IPS-18c (cell line): Measurements from ENCODE around the gene PMPCA.

Experiments used
- H3K4me3 ChIP-seq: 2 replicates; pipeline ENCODE4 v1.7.0; 2013; ENCODE audit warnings: low read depth, mild to moderate bottlenecking, low read length, moderate library complexity; ENCODE audit not compliant: insufficient read depth
- H3K9me3 ChIP-seq: one replicate; pipeline ENCODE4 v1.6.1; 2013; ENCODE audit warnings: mild to moderate bottlenecking, low read length, moderate library complexity; ENCODE audit not compliant: control insufficient read depth, insufficient read depth

Gene PMPCA

DNA sequence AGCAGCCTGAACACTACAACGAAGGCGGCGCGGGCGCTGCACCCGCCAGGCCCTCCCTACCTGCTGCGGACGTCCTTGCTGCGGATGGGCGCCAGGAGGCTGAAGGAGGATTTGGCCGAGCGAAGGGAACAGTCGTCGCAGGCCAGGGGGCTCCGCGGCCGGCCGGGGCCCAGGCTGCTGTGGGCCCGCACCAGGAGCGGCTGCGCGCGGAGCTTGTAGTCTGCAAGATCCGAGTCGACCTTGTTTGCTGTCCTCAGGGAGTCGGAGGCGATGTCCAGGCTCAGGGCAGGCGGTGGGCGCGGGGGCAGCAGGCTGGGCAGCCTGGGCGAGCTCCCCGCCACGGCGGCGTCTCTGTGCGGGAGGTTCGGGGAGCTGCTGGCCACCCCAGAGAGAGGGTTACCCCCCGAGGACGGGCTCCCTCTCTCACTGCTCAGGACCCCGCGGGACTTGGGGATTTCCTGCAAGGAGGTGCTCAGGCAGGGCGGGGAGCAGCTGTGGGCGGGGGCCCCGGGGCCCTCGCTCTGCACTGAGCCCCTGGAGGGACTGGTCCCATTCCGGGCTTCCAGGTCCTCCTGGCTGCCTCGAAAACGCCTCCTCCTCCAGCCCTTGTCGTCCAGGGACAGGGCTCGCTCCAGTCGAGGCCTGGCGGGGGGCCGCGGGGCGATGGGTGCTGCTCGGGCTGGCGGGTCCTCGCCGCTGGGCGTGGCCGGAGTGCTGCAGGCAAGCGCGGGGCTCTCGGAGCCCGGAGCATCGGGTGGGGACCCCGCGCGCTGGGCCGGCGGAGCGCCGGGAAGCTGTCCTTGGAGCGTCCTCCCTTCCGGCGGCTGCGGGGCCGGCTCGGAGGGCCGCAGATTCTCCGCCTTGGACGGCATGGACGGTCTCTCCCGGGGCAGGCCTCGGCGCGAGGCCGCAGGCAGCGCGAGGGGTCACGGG, 28.4 kb downstream of the PMPCA start:
- H3K4me3 ChIP-seq = peak overlapping the region; percentile 75
- no peaks in the 10 kb centered on the region for H3K9me3 ChIP-seq

- Histone ChIP-seq H3K9me3 (no peaks in the 10 kb centered on the region), H3K4me3 (peak within 1 kb of the TSS; percentile 75)
Observed at GRCh38 chr9:136439481-136440408, 29.3 kb downstream of the PMPCA start, which contains the start of gene INPP5E. INPP5E (minus strand) TSS chr9:136439845; CDS start chr9:136439419, 426 bp downstream.

GRCh38 chr9:136441191-136441680, 30.8 kb downstream of the PMPCA start:
- no peak overlapping the region for H3K4me3 ChIP-seq
- H3K9me3 ChIP-seq = no peaks in the 10 kb centered on the region

DNA sequence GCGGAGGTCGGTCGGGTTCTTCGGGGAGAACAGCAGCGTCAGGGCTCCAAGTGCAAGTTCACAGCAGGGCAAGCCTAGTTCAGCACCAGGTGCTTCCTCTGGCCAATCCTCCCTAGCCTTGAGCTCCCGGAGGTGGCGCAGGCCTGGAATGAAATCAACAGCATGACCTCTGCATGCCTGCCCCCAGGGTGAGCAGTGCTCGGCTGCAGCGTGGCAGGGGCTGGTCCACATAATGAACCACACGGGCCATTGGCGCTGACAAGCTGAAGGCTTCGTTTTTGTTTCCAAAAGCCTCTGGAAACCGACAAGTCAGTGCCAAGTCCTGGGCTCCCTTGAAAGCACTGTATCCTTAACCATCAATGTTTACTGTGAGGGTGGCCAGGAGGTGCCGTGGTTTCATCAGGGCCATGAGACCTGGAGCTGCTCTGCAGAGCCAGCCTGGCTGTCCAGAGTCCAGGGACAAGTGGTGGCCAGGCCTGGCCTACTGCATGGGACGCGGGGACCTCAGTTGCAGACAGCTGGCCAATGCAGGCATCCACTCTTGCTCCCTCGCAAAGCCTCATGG, 31.3 kb downstream of the PMPCA start:
- no peaks in the 10 kb centered on the region for H3K9me3 ChIP-seq
- no peak overlapping the region for H3K4me3 ChIP-seq

DNA sequence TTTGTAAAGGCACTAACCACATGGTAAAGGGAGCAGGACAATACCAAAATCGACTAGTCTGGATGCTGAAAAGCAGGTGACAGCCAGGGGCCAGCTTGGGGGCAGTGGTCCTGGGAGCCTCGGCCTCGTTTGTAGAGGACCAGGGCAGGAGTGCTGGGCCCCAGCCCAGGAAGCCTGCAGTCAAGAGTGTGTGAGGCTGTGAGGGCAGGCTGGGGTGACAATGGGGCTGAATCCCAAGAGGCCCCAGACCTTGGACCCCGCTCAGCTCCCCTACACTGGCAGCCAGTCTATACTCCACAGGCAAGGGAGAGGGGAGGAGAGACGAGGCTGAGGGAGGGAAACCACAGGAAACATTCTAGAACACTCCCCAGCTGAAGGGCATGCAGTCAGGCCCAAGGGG, 31.8 kb downstream of the PMPCA start:
- Histone ChIP-seq H3K4me3 (no peak overlapping the region), H3K9me3 (no peaks in the 10 kb centered on the region)

GRCh38 chr9:136443087-136443486, 32.6 kb downstream of the PMPCA start:
- Histone ChIP-seq H3K4me3 (no peak overlapping the region), H3K9me3 (no peaks in the 10 kb centered on the region)

GRCh38 chr9:136443687-136444086, 33.2 kb downstream of the PMPCA start:
- H3K4me3 ChIP-seq = no peak overlapping the region
- no peaks in the 10 kb centered on the region for H3K9me3 ChIP-seq

GRCh38 chr9:136444102-136444501, 33.6 kb downstream of the PMPCA start:
- H3K9me3 ChIP-seq = no peaks in the 10 kb centered on the region
- no peak overlapping the region for H3K4me3 ChIP-seq

DNA sequence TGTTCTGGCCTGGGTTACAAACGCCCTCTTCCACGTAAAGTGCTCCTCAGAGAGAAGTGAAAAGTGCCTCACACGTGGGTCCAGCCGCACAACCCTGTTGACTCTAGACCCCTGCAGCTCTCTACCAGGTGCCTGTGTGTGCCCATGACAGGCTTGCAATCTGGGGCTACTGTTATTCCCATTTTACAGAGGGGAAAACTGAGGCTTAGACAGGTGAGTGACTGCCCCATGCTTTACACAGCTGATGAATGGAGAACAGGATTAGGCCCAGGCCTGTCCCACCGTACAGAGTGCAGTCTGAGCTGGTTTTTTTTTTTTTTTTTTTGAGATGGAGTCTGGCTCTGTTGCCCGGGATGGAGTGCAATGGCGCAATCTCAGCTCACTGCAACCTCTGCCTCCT, 35.3 kb downstream of the PMPCA start:
- no peak overlapping the region for H3K4me3 ChIP-seq
- H3K9me3 ChIP-seq = no peaks in the 10 kb centered on the region

DNA sequence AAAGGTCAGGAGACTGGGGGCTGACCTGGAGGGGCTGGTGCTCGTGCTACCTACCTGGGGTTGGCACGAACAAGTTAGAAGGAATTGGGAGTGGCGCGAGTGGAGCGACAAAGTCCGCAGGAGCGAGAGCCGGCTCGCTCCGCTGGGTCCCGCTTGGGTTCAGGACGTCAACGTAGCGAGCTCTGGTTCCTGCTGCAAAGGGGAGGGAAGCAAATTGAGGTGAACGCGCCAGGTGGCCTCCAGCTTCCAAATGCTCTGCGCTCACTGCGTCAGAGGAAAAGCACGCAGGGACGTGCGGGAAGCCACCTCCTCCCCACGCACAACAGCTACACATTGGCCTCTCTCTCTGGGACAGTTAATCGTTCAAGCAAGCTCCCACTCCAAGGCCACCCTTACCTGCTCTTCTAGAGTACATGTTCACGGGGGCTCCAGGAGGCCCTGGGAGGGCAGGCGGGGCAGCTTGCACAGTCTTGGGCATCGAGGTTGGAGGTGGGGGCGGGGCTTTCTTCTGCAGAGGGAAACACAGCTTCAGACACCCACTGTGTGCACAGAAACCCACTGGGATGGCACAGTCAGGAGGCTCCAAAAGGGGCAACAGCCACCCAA, 36.8 kb downstream of the PMPCA start:
- Histone ChIP-seq H3K9me3 (no peaks in the 10 kb centered on the region), H3K4me3 (no peak overlapping the region)

GRCh38 chr9:136448655-136449054, 38.2 kb downstream of the PMPCA start:
- H3K4me3 ChIP-seq = no peak overlapping the region

DNA sequence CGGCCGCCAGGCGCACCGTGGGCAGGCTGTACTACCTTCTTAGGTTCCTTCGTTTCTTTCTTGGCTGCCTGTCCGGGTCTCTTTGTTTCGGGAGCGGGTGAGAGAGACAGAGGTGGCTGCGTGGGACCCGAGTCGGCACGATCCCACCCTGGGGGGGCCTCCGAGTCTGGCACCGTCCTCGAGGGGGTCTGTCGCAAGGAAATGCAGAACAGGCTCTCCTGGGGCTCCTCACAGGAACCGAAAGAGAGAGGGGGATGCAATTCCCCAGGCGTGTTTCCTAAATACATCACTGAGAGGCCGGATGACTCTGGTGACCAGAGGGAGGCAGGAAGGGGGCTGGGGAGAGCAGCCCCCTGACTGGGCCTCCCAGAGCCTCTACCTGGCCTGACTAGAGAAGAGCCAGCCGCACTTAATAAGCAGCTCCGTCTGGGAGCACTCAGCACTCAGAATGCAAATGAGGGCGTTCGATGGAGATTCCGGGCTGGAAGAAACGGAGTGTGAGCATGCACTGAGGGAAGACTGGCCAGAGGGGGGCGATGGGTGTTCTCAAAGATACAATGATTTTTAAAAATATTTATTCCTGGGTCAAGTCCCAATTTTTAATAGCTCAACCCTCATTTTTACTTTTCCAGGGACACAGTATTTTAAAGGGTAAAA, 40.9 kb downstream of the PMPCA start:
- no peaks in the 10 kb centered on the region for H3K9me3 ChIP-seq
- no peak overlapping the region for H3K4me3 ChIP-seq

More at GRCh38 chr9:136448655-136449054, 38.2 kb downstream of the PMPCA start:
- no peaks in the 10 kb centered on the region for H3K9me3 ChIP-seq

DNA sequence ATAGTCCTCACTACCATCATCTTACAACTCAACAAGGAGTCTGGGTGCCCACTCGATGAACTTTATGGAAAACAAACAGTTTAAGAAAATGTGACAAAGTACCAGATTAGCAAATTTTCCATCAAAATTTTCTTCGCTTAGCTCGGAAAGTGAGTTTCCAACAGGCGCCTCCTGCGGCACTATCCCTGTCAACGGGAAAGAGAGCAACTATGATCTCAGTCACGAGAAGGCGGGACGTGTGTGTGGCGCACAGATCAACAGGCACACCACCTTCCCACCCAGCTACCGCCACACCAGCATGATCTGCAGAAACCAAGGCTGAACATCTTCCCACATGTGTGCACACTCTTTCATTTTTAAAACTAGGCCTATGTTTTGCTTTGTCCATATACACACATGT, 42.9 kb downstream of the PMPCA start:
- Histone ChIP-seq H3K9me3 (no peaks in the 10 kb centered on the region), H3K4me3 (no peak overlapping the region)

DNA sequence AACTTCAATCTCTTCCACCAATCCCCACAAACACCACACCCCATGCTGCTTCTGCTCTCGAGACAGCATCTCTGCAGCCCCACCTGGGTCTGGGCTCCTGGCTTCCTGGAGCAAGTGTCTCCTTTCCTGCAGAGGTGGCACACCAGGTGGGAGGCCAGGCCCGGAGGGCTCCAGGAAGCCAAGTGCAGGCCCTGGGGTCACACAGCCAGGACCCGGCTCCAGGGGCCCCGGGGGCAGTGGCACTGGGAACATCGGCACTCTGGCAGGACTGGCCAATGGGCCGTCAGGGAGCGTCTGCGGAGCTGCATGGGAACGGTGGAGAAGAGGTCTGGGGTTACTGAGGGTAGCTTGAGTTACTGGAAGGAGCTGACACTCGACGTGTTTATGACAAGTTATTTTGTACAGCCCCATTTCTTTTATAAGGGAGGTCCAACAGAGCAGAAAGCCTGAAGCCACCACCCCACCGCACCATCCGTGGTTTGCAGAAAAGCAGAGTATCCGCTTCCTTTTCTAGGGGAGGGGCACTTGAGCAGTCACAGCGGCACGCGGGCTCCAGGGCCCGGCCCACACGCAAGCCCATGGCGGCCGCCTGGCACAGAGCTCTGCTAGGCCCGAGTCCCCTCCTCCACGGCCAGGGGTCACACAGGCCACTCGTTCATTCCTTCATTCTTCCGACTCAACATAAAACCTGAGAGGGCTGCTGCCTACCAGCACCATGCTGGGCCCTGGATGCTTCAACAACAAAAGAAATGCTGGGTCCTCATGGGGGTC, 43.8 kb downstream of the PMPCA start:
- Histone ChIP-seq H3K4me3 (no peak overlapping the region), H3K9me3 (no peaks in the 10 kb centered on the region)

DNA sequence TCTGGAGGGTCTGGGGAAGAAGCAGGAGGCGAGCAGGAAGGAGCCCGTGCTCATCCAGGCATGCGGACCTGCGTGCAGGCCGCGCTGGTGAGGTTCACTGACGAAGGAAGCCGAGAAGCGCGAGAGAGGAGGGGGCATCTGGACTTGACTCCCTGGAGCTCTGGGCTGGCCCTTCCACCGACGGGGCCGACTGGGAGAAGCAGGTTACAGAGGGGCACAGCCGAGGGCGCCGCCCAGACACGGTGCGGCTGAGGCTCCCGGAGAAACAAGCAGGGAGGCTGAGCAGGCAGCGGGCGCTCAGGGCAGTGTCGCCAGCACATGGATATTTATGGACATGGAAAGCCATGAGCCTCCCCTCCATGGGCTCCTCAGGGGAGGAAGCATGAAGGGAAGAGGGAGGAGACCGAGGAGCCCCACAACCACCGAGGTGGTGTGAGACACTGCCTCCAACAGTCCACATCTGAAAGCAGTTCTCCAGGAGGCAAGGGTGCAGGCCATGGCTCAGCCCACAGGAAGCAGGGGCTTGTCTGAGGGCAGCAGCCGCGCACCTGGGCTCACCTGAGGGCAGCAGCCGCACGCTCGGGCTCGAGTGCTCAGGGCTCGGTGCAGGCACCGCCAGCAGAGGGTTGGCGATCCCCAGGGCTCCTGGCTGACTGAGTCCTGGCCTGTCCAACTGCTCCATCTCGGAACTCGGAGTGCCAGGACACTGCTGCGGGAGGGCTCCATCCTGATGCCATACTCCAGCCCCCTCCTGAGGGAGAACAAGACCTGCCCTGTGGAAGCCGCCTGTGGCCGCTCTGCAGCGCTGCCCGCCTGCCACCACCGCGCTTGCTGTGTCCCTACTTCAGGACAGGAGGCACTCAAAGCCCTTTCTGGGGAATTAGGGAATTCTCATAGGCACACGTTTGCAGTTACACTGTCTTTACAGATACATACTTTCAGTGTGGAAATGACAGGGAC, 44.9 kb downstream of the PMPCA start:
- Histone ChIP-seq H3K4me3 (no peak overlapping the region), H3K9me3 (no peaks in the 10 kb centered on the region)
